ENCODE data around the gene C2orf66.

C2orf66 gene

GRCh38 chr2:196758474-196759377 is 50.4 kb downstream of the C2orf66 start:
- DNase-seq, result no peak

Data from NCI-H1930 (cell line).